DOHH2 (cell line): Measurements from ENCODE around the gene ACRV1.
"Not testable (repeated sequence)": the region's sequence is repeated elsewhere in the genome, so short reads cannot be mapped to it uniquely, and the experiment has no call there.

Experiments
- H3F3A ChIP-seq: fragments of 200-600 bp; sonication (generic), shearing (Covaris generic); 2 replicates; pipeline ENCODE4 v1.6.0; 2016; ENCODE audit warnings: antibody characterized with exemption, mild to moderate bottlenecking; ENCODE audit not compliant: control insufficient read depth, insufficient read depth
- H3K27ac ChIP-seq: fragments of 200-600 bp; sonication (generic); 2 replicates; pipeline ENCODE4 v1.5.1; 2014; ENCODE audit warnings: low read depth, mild to moderate bottlenecking, low read length, moderate library complexity
- H3K27me3 ChIP-seq: fragments of 200-600 bp; sonication (generic); 2 replicates; pipeline ENCODE4 v1.6.1; 2014; ENCODE audit warnings: mild to moderate bottlenecking, low read length, mixed read lengths; ENCODE audit not compliant: control insufficient read depth
- H3K36me3 ChIP-seq: fragments of 200-600 bp; sonication (generic); 2 replicates; pipeline ENCODE4 v1.6.1; 2014; ENCODE audit warnings: mild to moderate bottlenecking, low read length, moderate library complexity, mixed read lengths; ENCODE audit not compliant: control insufficient read depth
- H3K4me1 ChIP-seq: fragments of 200-600 bp; sonication (generic); 2 replicates; pipeline ENCODE4 v1.6.1; 2014; ENCODE audit warnings: mild to moderate bottlenecking, low read length, mixed read lengths; ENCODE audit not compliant: control insufficient read depth
- H3K4me2 ChIP-seq: fragments of 200-600 bp; sonication (generic); 2 replicates; pipeline ENCODE4 v1.6.0; 2014; ENCODE audit warnings: mild to moderate bottlenecking, low read length, moderate library complexity
- H3K4me3 ChIP-seq: fragments of 200-600 bp; sonication (generic); 2 replicates; pipeline ENCODE4 v1.5.1; 2014; ENCODE audit warnings: mild to moderate bottlenecking, low read length, mixed read lengths
- H3K79me2 ChIP-seq: fragments of 200-600 bp; sonication (generic); 2 replicates; pipeline ENCODE4 v1.6.1; 2014; ENCODE audit warnings: mild to moderate bottlenecking, low read length, mixed read lengths; ENCODE audit not compliant: control insufficient read depth
- H3K9me2 ChIP-seq: fragments of 200-600 bp; sonication (generic); replicated peaks from 2 replicates; pipeline ENCODE4 v1.6.1; 2014; ENCODE audit warnings: mild to moderate bottlenecking, low read length, mixed read lengths; ENCODE audit not compliant: control insufficient read depth
- H3K9me3 ChIP-seq: fragments of 200-600 bp; sonication (generic); 2 replicates; pipeline ENCODE4 v1.6.1; 2014; ENCODE audit warnings: antibody characterized with exemption, low read length, mixed read lengths; ENCODE audit not compliant: control insufficient read depth, insufficient read depth
- H4K20me1 ChIP-seq: fragments of 200-600 bp; sonication (generic); 2 replicates; pipeline ENCODE4 v1.6.0; 2014; ENCODE audit warnings: low read depth, mild to moderate bottlenecking, antibody characterized with exemption, low read length, moderate library complexity; ENCODE audit not compliant: control insufficient read depth, insufficient read depth
- CTCF ChIP-seq: fragments of 200-600 bp; sonication (generic); IDR thresholded peaks from one replicate; pipeline ENCODE4 v1.5.1; 2014; ENCODE audit warnings: antibody characterized with exemption, mild to moderate bottlenecking, low read depth, low read length; ENCODE audit not compliant: poor library complexity, severe bottlenecking
- EZH2phosphoT487 ChIP-seq: fragments of 200-600 bp; sonication (generic); IDR thresholded peaks from 2 replicates; pipeline ENCODE4 v1.6.1; 2017; ENCODE audit warnings: borderline replicate concordance, mild to moderate bottlenecking, antibody characterized with exemption, low read length, moderate library complexity, mixed read lengths

Gene ACRV1

GRCh38 chr11:125680747-125681146, at the start of gene ACRV1:
Gene ACRV1, minus strand, starts transcription at chr11:125680847. Its CDS starts 67 bp downstream, at chr11:125680780.
- Histone ChIP-seq H3K4me1 (no peaks in the 10 kb centered on the region), H3K36me3 (peaks cover 48% of the 10 kb centered on the region), H3K27ac (no peak within 1 kb of the TSS), H3F3A (no peaks in the 10 kb centered on the region), H3K4me3 (no peak within 1 kb of the TSS), H4K20me1 (no peaks in the 10 kb centered on the region), H3K9me3 (no peaks in the 10 kb centered on the region), H3K27me3 (no peaks in the 10 kb centered on the region), H3K79me2 (no peaks in the 10 kb centered on the region), H3K4me2 (no peak within 1 kb of the TSS), H3K9me2 (no peaks in the 10 kb centered on the region)
- no peak for TF ChIP-seq CTCF

- no peaks in the 10 kb centered on the region for H3F3A ChIP-seq
- H3K36me3 ChIP-seq = no peaks in the 10 kb centered on the region
- no peak overlapping the region for H3K4me3 ChIP-seq
- H3K4me2 ChIP-seq = no peak overlapping the region
- H3K27ac ChIP-seq = no peak overlapping the region
- no peaks in the 10 kb centered on the region for H3K9me3 ChIP-seq
- H3K79me2 ChIP-seq = no peaks in the 10 kb centered on the region
- H4K20me1 ChIP-seq = no peaks in the 10 kb centered on the region
- TF ChIP-seq EZH2phosphoT487 (no peak), CTCF (no peak)
- no peaks in the 10 kb centered on the region for H3K4me1 ChIP-seq
- H3K9me2 ChIP-seq = no peaks in the 10 kb centered on the region
- H3K27me3 ChIP-seq = peaks cover 30% of the 10 kb centered on the region; the same call in 1 of the 2 replicates
These were observed 48.3 kb upstream of the ACRV1 start for GRCh38 chr11:125728969-125729368.

- no peaks in the 10 kb centered on the region for H3K9me3 ChIP-seq
- no peaks in the 10 kb centered on the region for H3K79me2 ChIP-seq
- no peak overlapping the region for H3K27ac ChIP-seq
- peaks cover 25% of the 10 kb centered on the region for H3K27me3 ChIP-seq
- H3K4me1 ChIP-seq = no peaks in the 10 kb centered on the region
- peak; percentile 27 for TF ChIP-seq CTCF
- TF ChIP-seq EZH2phosphoT487 = no peak
- H3K4me2 ChIP-seq = no peak overlapping the region
- no peaks in the 10 kb centered on the region for H3F3A ChIP-seq
- no peak overlapping the region for H3K4me3 ChIP-seq
- H3K9me2 ChIP-seq = no peaks in the 10 kb centered on the region
- no peaks in the 10 kb centered on the region for H3K36me3 ChIP-seq
- no peaks in the 10 kb centered on the region for H4K20me1 ChIP-seq
These were observed 43.5 kb upstream of the ACRV1 start for GRCh38 chr11:125724125-125724524.

- Histone ChIP-seq H3K36me3 (no peaks in the 10 kb centered on the region), H3K9me3 (no peaks in the 10 kb centered on the region), H4K20me1 (no peaks in the 10 kb centered on the region), H3K27ac (no peak overlapping the region), H3K4me1 (no peaks in the 10 kb centered on the region), H3K4me3 (no peak overlapping the region), H3K4me2 (no peak overlapping the region), H3K79me2 (no peaks in the 10 kb centered on the region), H3K27me3 (peaks cover 11% of the 10 kb centered on the region), H3F3A (no peaks in the 10 kb centered on the region), H3K9me2 (no peaks in the 10 kb centered on the region)
- no peak for TF ChIP-seq EZH2phosphoT487
- no peak for TF ChIP-seq CTCF
These were observed 40.1 kb upstream of the ACRV1 start for GRCh38 chr11:125720781-125721180.

- not testable (repeated sequence) for H3K79me2 ChIP-seq
These were observed 24.0 kb upstream of the ACRV1 start for GRCh38 chr11:125704686-125705085.

More at GRCh38 chr11:125704686-125705085, 24.0 kb upstream of the ACRV1 start:
- H3K4me3 ChIP-seq, H3K9me2 ChIP-seq, H3K4me2 ChIP-seq, H3K9me3 ChIP-seq, H3K27me3 ChIP-seq, H3K4me1 ChIP-seq, H3F3A ChIP-seq, H3K36me3 ChIP-seq, H3K27ac ChIP-seq, H4K20me1 ChIP-seq: not testable (repeated sequence)
